Cardiac muscle cell (in vitro differentiated cells and primary cell): Measurements from ENCODE around the gene GALNT2. TPM values are rescaled to one million over a fixed set of nuclear protein-coding genes. Genes with fewer than 3 reads are reported as not detected.

Experiments used
- DNase-seq, 2 donors: peaks; one replicate each; pipeline versions ENCODE4 v3.0.0 to v3.0.0-alpha.2; 2010 to 2017; ENCODE audit warnings: low read depth in 1 of 2, low spot score in 1 of 2
- H3K27ac ChIP-seq: fragments of 200-600 bp; sonication (generic); 2 replicates; pipeline ENCODE4 v1.5.1; 2016
- H3K27me3 ChIP-seq: fragments of 200-600 bp; sonication (generic); 2 replicates; pipeline ENCODE4 v1.6.0; 2016; ENCODE audit warnings: control low read depth
- H3K36me3 ChIP-seq: fragments of 200-600 bp; sonication (generic); 2 replicates; pipeline ENCODE4 v1.5.1; 2016; ENCODE audit warnings: control low read depth
- H3K4me1 ChIP-seq: fragments of 200-600 bp; sonication (generic); 2 replicates; pipeline ENCODE4 v1.8.1; 2017; ENCODE audit warnings: low read depth, mild to moderate bottlenecking, mixed run types
- H3K4me3 ChIP-seq: fragments of 200-600 bp; sonication (generic); 2 replicates; pipeline ENCODE4 v1.5.1; 2016; ENCODE audit warnings: mild to moderate bottlenecking
- H3K9me3 ChIP-seq: fragments of 200-600 bp; sonication (generic); 2 replicates; pipeline ENCODE4 v1.5.1; 2017; ENCODE audit warnings: low read depth, mild to moderate bottlenecking, control low read depth
- polyA plus RNA-seq: library from polyadenylated mRNA; unstranded; fragments of >200 nt; fragmentation: Nextera tagmentation; extraction: Ambion mirVana; gene quantifications from 2 replicates; pipeline ENCODE4 v1.2.1, GENCODE V29; 2016
- total RNA-seq: library from RNA; depleted of rRNA; stranded (reverse); fragments of >200 nt; gene quantifications from 2 replicates; pipeline ENCODE4 v1.2.3, GENCODE V29; 2016
- TF ChIP-seq, protein P1 (sequence below): IDR thresholded peaks from 2 replicates; pipeline ENCODE4 v1.5.1; 2012; ENCODE audit warnings: low read depth, mild to moderate bottlenecking, low read length

GALNT2 gene
- total and polyA plus RNA-seq, 2 experiments from 2014 or later = 71.4 to 92.1 TPM

DNA sequence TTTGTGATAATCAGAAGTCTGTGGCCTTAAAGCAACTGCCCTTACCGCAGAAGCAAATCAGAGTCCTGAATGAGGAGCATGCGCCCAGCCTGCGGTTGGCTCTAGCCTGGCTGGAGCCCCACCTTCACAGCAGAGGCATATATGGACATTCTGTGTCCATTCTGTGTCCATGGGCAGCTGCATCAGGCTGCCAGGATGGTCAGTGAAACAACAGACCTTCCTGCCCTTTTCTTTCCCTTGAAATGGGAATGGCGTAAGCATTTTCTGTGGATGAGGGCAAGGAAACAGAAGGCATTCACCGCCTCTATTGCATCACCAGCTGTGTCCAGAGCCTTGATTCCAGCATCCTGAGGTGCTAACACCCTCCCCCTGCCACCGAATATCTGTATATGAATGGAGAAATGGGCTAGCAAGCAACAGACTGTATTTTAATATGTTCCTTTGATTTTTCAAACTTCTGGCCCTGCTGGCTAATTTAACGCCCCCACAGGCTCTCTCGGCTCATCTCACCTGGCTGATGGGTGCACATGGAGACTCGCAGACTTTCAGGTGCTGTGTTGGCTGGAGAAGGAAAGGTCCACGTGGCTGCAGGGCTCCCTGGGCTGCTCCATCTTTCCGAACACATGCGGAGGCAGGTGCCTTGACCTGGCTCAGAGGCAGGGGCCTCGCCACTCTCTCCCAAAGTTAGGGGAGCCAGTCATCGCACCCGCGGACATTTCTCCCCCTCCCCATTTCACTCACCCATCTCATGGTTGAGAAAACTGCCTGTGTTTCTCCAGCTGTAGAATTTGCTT is 159.2 kb downstream of the GALNT2 start:
- Histone ChIP-seq H3K27ac (no peak overlapping the region), H3K36me3 (no peaks in the 10 kb centered on the region), H3K27me3 (no peaks in the 10 kb centered on the region), H3K4me3 (no peak overlapping the region), H3K9me3 (no peaks in the 10 kb centered on the region), H3K4me1 (peaks cover 23% of the 10 kb centered on the region)
- peak in 1 of 2 donors; percentile 40 for DNase-seq
- TF ChIP-seq, protein P1, sequence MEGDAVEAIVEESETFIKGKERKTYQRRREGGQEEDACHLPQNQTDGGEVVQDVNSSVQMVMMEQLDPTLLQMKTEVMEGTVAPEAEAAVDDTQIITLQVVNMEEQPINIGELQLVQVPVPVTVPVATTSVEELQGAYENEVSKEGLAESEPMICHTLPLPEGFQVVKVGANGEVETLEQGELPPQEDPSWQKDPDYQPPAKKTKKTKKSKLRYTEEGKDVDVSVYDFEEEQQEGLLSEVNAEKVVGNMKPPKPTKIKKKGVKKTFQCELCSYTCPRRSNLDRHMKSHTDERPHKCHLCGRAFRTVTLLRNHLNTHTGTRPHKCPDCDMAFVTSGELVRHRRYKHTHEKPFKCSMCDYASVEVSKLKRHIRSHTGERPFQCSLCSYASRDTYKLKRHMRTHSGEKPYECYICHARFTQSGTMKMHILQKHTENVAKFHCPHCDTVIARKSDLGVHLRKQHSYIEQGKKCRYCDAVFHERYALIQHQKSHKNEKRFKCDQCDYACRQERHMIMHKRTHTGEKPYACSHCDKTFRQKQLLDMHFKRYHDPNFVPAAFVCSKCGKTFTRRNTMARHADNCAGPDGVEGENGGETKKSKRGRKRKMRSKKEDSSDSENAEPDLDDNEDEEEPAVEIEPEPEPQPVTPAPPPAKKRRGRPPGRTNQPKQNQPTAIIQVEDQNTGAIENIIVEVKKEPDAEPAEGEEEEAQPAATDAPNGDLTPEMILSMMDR = no peak

DNA sequence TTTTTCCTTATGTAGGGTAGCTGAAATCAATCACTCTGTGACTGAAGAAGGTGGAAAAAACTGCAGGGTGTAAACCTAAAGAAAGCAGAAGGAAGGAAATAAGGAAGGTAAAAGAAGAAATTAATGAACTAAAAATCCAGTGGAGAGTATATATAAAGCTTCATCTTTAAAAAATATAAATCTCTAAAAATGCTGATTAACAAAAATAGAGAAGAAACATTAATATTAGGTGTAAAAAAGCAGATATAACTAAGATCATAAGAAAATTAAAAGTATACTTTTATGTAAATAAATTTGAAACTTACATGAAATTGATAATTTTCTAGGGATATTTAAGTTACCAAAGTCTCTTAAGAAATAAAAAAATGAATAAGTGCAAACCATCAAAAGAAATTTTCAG is 159.8 kb downstream of the GALNT2 start:
- Histone ChIP-seq H3K27me3 (no peaks in the 10 kb centered on the region), H3K36me3 (no peaks in the 10 kb centered on the region), H3K4me3 (no peak overlapping the region), H3K27ac (no peak overlapping the region), H3K9me3 (no peaks in the 10 kb centered on the region), H3K4me1 (peaks cover 29% of the 10 kb centered on the region)
- TF ChIP-seq, protein P1 = no peak
- no peak for DNase-seq

DNA sequence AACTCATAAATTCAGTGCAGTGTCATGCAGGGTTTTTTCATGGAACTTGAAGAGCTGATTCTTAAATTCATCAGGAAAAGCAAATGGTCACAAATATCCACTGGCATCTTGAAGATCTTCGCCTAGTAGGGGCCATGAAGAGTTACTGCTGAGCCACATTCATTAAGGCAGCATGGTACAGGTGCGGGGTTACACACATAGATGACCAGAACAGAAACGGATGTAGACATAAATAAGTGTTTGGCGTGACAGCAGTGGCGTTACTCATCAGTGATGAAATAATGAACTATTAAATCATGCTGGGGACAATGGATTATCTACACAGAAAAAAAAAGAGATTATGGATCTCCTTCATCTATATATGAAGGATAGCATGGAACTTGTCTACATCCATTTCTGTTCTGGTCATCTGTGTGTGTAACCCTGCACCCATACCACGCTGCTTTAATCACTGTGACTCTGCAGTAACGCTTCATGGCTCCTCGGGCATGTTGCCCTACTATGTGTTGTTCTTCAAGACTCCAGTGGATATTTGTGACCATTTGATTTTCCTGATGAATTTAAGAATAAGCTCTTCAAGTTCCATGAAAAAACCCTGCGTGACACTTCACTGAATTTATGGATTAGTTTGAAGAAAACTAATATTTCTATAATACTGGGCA is 161.3 kb downstream of the GALNT2 start:
- H3K4me3 ChIP-seq = no peak overlapping the region
- TF ChIP-seq, protein P1 = no peak
- no peaks in the 10 kb centered on the region for H3K36me3 ChIP-seq
- no peaks in the 10 kb centered on the region for H3K9me3 ChIP-seq
- no peak overlapping the region for H3K27ac ChIP-seq
- H3K4me1 ChIP-seq = peaks cover 34% of the 10 kb centered on the region
- no peaks in the 10 kb centered on the region for H3K27me3 ChIP-seq
- DNase-seq = no peak

DNA sequence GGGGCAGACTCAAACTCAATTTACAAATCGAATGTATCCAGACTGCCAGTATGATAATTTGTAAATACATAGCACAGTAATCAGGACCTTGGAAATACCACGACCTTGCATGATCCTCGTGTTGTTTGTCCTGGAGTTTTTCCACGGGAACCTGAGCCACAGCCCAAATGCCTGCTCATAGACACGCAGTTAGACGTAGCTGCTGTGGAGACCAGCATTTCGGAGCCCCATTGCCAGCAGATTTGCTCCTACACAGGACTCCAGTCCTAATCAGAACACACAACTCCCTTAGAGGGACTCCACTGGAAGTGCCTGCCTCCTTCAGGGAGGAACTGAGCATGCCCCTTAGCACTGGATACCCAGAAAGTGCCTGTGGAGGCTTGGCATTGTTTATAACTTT is 163.2 kb downstream of the GALNT2 start:
- H3K36me3 ChIP-seq = no peaks in the 10 kb centered on the region
- H3K4me3 ChIP-seq = no peak overlapping the region
- H3K4me1 ChIP-seq = peaks cover 22% of the 10 kb centered on the region
- TF ChIP-seq, protein P1 = no peak
- no peaks in the 10 kb centered on the region for H3K27me3 ChIP-seq
- H3K27ac ChIP-seq = no peak overlapping the region
- DNase-seq = no peak
- no peaks in the 10 kb centered on the region for H3K9me3 ChIP-seq

DNA sequence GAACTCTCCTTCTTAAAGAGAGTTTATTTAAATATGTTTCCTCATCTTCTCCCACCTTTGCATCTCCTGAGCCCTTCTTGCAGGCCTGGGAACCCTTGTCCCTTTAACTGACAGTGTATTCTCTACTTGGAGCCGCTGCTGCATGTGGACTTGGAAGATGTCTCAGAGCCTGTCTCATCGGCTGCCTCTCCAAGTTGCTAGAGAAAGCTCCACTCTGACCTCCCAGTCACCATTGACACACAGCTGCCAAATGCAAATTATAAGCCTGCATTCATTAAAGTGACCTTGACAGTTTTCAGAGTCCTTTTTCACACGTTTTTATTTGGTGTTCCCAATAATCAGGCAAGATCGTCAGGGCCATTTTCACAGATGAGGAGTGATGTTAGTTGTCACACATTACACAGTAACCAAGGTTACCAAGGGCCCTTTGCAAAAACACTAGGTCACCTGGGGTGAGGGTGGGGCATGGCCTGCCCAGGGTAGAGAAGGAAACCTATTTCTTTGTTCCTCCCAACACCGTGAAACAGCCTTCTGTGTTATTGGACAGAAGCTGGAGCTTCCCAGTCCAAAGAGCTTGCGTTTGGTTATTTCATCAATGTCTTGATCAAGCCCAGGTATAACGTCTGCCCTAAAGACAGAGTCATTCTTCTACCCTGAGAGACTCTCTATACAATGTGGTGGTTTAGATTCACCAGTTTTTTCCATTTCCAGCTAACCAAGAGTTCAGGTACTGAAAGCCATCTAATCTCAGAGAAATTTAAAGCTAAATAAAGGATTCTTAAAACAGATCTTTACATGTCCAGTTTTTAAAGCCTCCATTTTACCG is 164.1 kb downstream of the GALNT2 start:
- Histone ChIP-seq H3K4me1 (peaks cover 22% of the 10 kb centered on the region), H3K27me3 (no peaks in the 10 kb centered on the region), H3K9me3 (no peaks in the 10 kb centered on the region), H3K27ac (no peak overlapping the region), H3K4me3 (no peak overlapping the region), H3K36me3 (no peaks in the 10 kb centered on the region)
- no peak for DNase-seq
- TF ChIP-seq, protein P1 = no peak
